Measurements from ENCODE around the gene SLC43A3.

SLC43A3 gene

DNA sequence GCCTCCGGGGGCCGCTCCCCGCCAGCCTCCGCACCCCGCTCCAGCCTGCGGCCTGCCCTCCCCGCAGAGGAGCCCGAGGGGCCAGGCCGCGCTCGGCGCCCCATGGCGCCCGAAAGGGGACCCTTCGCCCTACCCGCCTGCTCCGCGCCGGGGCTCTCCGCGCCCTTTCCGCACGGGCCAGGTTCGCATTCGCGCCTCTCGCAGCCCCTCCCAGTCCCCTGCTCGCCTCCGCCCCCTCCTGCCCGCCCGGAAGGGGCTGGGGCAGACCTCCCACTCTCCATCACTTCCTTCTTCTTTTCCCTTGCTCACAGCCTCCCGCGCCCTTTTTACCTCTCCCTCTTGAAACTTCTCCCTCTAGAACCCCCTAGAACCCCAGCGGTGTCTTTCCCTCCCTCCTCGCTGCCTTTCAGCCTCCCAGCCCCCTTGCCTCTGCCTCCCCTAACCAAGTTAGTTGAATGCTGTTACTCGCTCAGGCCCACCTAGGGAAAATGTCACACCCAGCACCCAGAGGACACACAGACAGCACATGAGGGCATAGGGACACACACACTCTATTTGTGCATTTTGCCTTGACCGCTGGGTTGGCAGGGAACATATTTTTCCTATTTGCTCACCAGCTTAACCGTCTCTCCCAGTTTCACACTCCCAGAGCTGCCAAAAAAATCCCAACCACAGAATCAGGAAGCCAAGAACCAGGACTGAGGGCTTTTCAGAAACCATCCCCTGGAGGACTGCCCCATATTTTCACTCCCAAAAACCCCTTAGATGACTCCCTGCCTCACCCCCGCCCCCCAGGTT lies at the start of gene SLC43A3:
Gene SLC43A3, minus strand, starts transcription at position 193 of the 798 bp plus-strand sequence. CDS start 949 bp downstream, outside the sequence.
- DNase-seq (ENCODE audit: low read depth): peak; percentile 28

DNA sequence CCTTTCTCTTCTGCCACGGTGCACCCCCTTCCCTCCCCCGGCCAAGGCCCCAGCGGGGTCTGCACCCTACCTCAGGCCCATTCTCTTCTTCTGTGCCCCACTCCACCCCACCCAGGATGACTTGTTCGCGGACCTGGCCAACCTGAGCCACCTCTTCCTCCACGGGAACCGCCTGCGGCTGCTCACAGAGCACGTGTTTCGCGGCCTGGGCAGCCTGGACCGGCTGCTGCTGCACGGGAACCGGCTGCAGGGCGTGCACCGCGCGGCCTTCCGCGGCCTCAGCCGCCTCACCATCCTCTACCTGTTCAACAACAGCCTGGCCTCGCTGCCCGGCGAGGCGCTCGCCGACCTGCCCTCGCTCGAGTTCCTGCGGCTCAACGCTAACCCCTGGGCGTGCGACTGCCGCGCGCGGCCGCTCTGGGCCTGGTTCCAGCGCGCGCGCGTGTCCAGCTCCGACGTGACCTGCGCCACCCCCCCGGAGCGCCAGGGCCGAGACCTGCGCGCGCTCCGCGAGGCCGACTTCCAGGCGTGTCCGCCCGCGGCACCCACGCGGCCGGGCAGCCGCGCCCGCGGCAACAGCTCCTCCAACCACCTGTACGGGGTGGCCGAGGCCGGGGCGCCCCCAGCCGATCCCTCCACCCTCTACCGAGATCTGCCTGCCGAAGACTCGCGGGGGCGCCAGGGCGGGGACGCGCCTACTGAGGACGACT lies 49.3 kb upstream of the SLC43A3 start:
- DNase-seq (ENCODE audit: low read depth): no peak

GRCh38 chr11:57475671-57476046 lies 48.7 kb upstream of the SLC43A3 start:
- no peak for DNase-seq (ENCODE audit: low read depth)

DNA sequence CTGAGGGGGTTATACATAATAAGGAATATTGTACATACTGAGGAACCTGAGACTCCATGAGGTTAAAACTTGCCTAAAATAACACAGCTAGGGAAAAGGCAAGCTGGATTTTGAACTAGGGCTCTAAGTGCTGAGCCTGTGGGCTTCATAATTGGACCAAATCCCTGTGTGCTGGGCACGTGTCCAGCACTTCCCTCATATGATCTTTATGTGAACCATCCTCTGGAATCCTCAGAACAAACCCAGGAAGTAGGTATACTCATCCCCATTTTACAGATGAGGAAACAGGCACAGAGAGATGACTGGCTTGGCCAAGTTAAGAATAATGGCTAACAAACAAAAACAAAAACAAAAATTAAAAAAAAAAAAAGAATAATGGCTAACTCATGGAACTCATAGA lies 48.3 kb upstream of the SLC43A3 start:
- DNase-seq (ENCODE audit: low read depth): no peak

DNA sequence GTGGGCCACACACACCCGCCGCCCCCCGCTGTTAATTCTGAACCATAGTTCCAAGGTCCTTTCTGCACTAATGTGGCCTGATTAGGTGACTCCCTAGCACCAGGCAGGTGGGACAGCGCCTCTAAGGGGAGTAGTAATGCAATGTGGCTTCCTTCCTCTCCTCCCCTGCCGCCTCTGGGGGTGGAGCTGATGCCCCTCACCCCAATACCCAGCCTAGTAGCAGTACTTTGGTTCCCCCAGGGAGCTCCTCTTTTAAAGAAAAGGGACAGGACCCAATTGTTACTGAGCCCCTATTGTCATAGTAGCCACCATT lies 47.8 kb upstream of the SLC43A3 start:
- DNase-seq (ENCODE audit: low read depth): no peak

DNA sequence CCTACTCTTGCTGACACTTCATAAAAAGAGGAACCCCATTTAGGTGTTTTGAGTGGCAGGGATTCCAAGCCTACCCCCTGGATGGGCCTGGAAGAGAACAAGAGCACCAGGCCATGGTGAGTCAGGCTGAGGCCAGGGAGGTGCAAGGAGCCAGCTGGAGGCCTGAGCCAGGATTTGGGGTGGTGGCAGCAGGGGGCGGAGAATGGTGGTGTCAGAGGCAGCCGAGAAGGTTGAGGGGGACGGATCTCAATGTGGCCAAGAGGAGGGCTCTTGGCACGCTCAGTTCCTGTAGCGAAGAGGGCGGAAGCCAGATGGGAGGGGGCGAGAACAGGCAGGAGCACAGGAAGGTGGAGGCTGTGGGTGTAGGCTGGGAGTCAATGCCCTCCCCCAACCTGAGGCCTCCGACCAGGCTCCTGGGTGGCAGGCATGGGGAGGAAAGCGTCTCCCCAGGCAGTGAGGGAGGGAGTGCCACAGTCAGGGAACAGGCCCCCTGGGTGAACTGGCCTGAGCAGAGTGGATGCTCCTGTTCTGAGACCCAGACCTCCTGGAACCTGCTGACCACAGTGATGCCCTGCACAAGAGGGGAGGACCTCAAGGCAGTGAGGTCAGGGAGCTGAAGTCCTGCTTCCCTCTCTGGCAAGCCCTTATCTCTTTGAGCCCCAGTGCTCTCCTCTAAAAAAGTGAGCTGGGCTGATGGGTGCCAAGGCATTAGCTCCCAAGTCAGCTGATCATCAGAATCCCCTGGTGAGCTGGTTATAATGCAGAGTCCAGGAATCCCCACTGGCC lies 47.3 kb upstream of the SLC43A3 start:
- no peak for DNase-seq (ENCODE audit: low read depth)

GRCh38 chr11:57473285-57473841 lies 46.4 kb upstream of the SLC43A3 start:
- no peak for DNase-seq (ENCODE audit: low read depth)

GRCh38 chr11:57471496-57471895 lies 44.6 kb upstream of the SLC43A3 start:
- no peak for DNase-seq (ENCODE audit: low read depth)

DNA sequence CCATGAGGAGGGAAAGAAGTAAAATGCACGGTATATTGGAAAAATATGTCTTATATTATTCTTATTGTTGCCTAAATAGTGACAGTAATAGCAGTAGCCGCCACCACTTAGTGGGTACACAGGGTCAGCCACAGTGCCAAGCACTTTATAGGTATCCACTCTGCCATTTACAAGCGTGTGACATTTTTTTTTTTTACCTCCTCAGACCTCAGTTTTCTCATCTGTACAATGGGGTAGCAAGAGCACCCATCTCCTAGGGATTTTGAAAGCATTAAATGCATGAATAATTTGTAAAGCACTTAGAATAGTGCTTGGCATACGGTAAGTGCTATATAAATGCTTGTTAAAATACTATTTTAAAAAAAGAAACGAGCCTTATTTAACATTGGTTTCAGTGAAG lies 42.3 kb upstream of the SLC43A3 start:
- DNase-seq (ENCODE audit: low read depth): no peak

DNA sequence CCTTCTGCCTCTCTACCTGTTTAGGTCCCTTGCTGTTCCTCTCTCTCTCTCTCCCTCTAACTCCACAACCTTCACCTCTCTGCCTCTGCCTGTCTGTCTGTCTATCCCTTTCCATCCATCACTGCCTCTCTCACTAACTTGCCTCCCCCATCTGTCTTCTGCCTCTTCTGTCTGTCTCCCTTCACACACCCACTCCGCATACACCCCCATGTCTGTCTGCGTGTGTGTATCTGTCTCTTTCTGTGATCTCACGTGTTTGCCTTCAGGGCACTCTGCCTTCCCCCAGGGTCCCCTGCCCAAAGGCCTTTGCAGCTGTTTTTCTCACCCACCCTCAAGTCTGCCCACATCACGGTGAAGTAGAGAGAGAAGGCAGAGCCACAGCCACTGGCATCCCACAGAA lies 41.4 kb upstream of the SLC43A3 start:
- DNase-seq (ENCODE audit: low read depth): no peak

DNA sequence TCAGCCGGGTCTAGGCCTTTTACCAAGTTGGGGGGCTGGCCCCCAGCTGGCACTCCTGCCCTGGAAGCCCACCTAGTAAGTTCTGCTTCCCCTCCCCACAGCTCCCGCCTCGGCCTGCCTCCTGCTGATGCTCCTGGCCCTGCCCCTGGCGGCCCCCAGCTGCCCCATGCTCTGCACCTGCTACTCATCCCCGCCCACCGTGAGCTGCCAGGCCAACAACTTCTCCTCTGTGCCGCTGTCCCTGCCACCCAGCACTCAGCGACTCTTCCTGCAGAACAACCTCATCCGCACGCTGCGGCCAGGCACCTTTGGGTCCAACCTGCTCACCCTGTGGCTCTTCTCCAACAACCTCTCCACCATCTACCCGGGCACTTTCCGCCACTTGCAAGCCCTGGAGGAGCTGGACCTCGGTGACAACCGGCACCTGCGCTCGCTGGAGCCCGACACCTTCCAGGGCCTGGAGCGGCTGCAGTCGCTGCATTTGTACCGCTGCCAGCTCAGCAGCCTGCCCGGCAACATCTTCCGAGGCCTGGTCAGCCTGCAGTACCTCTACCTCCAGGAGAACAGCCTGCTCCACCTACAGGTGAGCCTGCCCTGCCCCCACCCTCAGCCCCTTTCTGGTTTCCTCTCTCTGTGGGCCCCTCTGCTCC lies 40.7 kb upstream of the SLC43A3 start:
- DNase-seq (ENCODE audit: low read depth): no peak

DNA sequence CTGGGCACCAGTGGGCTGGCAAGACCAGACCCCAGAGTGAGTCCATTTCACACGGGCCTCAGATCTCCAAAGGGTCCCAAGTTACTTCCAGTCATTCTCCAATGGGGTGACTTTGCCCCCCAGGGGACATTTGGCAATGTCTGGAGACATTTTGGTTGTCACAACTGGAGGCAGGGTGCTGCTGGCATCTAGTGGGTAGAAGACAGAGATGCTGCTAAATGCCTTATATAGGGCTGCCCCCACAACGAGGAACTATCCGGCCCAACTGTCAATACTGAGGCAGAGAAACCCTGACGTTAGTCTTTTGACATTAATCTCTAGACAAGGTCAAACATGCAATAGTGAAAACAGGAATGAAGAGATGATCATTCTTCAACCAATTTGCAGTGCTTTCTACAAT lies 39.8 kb upstream of the SLC43A3 start:
- no peak for DNase-seq (ENCODE audit: low read depth)

DNA sequence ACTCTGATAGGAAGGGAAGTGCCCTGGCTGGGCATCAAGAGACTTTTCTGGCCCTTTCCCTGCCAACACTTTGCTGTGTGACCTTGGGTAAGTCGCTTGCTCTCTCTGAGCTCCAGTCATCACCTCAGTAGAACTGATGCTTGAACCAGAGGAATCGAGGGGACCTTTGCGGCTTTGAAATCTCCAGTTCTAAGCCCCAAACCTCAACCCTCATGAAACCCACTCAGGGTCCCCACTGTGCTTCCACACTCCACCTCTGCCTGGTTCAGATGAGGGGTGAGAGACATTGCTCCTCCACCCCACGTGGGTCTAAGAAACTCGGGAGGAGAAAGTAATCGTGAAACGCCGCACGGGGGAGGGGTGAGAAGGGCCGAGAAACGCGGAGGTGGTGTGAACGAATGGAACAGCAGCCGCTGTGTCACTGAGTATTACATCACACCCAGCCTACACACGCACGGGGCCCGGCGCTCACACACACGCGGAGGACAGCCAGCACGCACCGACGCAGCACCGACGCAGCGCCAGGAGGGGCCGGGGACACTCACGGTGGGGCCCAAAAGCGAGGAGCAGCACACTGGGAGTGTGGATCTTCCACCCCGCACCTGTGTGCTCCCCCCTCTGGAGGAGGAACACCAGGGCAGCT lies 37.7 kb upstream of the SLC43A3 start:
- no peak for DNase-seq (ENCODE audit: low read depth)

DNA sequence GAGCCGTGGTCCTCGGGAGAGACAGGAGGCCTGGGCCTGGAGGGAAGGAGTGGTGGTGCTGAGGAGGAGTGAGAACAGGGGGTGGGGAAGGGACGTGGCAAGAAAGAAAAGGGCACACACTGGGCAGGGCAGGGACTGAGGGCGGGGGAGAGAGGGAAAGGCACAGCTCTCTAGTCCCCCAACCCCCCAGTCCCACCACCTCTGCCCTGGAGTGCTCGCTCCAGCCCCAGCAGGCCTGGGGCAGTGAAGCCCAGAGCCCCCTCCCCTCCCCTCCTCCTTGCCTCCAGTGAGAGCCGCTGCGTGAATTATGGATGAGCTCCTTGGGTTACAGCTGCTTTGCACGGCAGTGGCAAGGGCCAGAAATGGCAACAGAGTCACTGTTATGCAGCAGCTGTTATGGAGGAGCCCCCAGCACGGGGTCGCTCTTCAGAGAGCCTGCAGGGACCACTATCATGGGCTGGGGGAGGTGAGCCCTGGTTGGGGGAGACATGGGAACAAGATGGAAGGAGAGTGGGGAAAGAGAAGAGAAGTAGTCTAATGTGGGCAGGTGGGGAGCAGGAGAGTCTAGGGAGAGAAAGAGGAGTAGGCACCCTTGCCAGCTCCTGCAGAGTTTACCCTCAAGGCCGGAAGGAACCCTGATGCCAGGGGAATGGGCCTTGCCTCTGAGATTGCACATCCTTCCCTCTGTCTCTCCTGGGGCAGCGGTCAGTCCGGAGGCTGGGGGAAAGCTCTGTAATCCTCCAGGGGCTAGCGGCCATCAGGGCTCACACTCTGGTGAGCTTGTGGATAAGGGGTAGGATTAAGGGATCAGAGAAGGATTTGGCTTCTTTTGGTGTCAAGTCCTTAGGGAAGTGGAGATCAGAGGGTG lies 37.0 kb upstream of the SLC43A3 start:
- no peak for DNase-seq (ENCODE audit: low read depth)

- DNase-seq (ENCODE audit: low read depth): no peak
Measured at GRCh38 chr11:57462597-57462996, 35.7 kb upstream of the SLC43A3 start.

- DNase-seq (ENCODE audit: low read depth): no peak
Measured at GRCh38 chr11:57461841-57462489, 35.0 kb upstream of the SLC43A3 start.

- DNase-seq (ENCODE audit: low read depth): no peak
Measured at GRCh38 chr11:57460758-57461749, 34.1 kb upstream of the SLC43A3 start.

DNA sequence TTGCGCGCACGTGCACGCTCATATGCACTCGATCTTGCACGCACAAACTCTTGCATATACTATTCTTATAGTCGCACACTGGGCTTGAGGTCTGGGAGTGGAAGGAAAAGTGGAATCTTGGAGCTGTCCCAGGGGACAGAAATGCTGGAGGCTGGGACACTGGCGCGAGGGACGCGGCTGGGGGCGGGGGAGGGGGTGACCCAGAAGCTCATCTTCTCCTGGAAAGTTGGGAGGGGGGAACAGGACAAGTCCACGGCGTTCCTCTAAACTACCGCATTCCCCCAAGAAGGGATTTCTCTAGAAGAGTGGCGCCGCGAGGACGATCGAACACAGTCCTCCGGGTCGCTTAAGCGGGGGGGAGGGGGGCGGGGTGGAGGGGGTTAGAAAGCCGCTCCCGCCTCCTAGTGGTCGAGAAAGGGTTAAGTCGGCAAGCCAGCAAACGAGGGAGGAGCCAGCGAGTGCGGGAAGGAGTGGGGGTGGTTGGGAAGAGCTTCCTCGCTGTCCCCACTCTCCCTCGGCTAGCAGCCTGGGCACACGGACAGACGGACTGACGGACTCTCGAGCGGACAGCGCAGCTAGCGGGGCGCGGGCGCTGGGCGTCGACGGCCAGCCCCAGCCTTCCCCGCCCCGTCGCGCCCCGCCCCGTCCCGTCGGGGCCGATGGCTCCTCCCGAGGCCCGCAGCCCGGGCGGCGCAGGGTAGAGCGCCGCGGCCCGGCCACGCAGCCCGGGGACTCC lies 33.3 kb upstream of the SLC43A3 start, which contains the start of gene RTN4RL2:
Gene RTN4RL2, plus strand, starts transcription at position 507 of the 736 bp plus-strand sequence. CDS start 338 bp downstream, outside the sequence.
- no peak for DNase-seq (ENCODE audit: low read depth)
